PFSK-1 (cell line): ENCODE measurements around the gene PRELID3B.

Source experiments
- POLR2AphosphoS5 ChIP-seq: IDR thresholded peaks from 2 replicates; pipeline ENCODE4 v1.6.1; 2012; ENCODE audit warnings: low read depth, mild to moderate bottlenecking, control low read depth, low read length, moderate library complexity
- TAF1 ChIP-seq: IDR thresholded peaks from 2 replicates; pipeline ENCODE4 v1.6.1; 2012; ENCODE audit warnings: low read length, control low read depth, borderline replicate concordance; ENCODE audit not compliant: insufficient read depth
- TF ChIP-seq, protein P1 (sequence below), 2 experiments: IDR thresholded peaks; 2 replicates each; pipeline versions ENCODE4 v1.6.1 to v1.8.0; 2011 to 2012; ENCODE audit warnings: low read depth in 2 of 2, low read length in 2 of 2, control low read depth in 1 of 2, inconsistent platforms in 1 of 2, mild to moderate bottlenecking in 1 of 2, moderate library complexity in 1 of 2; ENCODE audit not compliant: insufficient read depth in 1 of 2

DNA sequence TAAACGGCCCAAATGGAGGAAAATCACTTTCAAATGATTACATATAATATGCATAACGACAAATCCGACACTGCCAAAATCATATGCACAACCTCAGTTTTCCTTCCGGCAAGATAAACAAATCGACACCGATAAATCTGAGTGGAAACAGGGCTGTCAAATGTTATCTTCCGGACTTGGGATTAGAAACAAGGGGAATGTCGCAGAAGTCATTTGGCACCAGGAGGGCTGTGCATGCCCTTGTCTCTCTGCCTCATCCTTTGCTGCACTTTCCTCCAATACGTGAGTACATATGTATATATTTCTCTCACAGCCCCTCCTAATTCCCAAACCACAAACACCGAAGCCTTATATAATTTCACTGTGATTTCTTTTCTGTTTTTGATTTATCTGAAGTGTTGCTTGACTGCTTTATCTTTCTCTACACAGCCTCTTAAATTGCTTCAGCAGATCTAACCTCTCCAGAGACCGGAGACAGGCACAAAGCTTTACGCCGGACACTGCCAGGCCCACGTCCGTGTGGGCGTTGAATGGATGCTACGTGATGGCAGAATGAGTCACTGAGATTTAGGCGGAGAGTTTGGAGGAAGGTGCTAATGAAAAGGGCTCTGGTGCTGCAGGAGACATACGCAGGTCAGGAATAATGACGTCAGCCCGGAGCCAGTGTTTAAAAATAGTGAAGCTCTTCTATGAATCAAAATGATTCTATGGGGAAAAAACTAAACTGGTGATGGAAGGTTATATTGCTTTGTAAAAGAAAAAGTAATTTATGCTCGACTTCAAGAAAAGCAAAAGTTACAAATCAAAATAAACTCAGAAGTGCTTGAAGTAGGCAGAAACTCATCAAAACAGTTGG is 21.0 kb upstream of the PRELID3B start:
- TF ChIP-seq POLR2AphosphoS5: 0 out of 2 replicates have a peak, but pooled peaks have one; percentile 22
- TF ChIP-seq, protein P1, sequence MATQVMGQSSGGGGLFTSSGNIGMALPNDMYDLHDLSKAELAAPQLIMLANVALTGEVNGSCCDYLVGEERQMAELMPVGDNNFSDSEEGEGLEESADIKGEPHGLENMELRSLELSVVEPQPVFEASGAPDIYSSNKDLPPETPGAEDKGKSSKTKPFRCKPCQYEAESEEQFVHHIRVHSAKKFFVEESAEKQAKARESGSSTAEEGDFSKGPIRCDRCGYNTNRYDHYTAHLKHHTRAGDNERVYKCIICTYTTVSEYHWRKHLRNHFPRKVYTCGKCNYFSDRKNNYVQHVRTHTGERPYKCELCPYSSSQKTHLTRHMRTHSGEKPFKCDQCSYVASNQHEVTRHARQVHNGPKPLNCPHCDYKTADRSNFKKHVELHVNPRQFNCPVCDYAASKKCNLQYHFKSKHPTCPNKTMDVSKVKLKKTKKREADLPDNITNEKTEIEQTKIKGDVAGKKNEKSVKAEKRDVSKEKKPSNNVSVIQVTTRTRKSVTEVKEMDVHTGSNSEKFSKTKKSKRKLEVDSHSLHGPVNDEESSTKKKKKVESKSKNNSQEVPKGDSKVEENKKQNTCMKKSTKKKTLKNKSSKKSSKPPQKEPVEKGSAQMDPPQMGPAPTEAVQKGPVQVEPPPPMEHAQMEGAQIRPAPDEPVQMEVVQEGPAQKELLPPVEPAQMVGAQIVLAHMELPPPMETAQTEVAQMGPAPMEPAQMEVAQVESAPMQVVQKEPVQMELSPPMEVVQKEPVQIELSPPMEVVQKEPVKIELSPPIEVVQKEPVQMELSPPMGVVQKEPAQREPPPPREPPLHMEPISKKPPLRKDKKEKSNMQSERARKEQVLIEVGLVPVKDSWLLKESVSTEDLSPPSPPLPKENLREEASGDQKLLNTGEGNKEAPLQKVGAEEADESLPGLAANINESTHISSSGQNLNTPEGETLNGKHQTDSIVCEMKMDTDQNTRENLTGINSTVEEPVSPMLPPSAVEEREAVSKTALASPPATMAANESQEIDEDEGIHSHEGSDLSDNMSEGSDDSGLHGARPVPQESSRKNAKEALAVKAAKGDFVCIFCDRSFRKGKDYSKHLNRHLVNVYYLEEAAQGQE (IDR thresholded peaks at IDR 0.05; ENCODE audit: insufficient read depth in 1 of 2, low read depth in 2 of 2, low read length in 2 of 2): 0 out of 4 replicates have a peak, but pooled peaks of 1 of the 2 experiments have one; percentile 30
- peak; percentile 56; the same call in 1 of the 2 replicates for TF ChIP-seq TAF1
